Activated CD8-positive, alpha-beta T cell treated with anti-CD3 and anti-CD28 coated beads, Interleukin-2, amount 10 ng/mL, durations not matched to agents 7 days and 5 days (primary cell): Measurements from ENCODE around the gene RBM12. TPM values are rescaled to one million over a fixed set of nuclear protein-coding genes. Genes with fewer than 3 reads are reported as not detected.

Experiments used
- ATAC-seq: fragments of 150-1000 bp; cut with Tn5 transposase; one replicate; pipeline ENCODE4 v1.10.0; 2021; ENCODE audit warnings: moderate library complexity
- CTCF ChIA-PET: fragments of 350-600 bp; sonication (Branson Sonifier 250); formaldehyde crosslinking; loops from one replicate; lab custom pipeline; 2021; ENCODE audit warnings: antibody characterized with exemption; lab: Charles Lee
- POLR2A ChIA-PET: fragments of 350-600 bp; sonication (Branson Sonifier 250); formaldehyde crosslinking; loops from one replicate; lab custom pipeline; 2021; ENCODE audit warnings: antibody characterized with exemption; lab: Charles Lee
- DNase-seq: peaks from one replicate; pipeline ENCODE4 v3.0.0-alpha.2; 2020
- H3K27ac Mint-ChIP-seq: one replicate; pipeline ENCODE4 v1.8.0; 2021; ENCODE audit warnings: mild to moderate bottlenecking, mixed read lengths
- H3K27me3 Mint-ChIP-seq: one replicate; pipeline ENCODE4 v1.8.0; 2021; ENCODE audit warnings: low read depth, mixed read lengths
- H3K36me3 Mint-ChIP-seq: one replicate; pipeline ENCODE4 v1.8.0; 2021; ENCODE audit warnings: low read depth, mixed read lengths
- H3K4me1 Mint-ChIP-seq: one replicate; pipeline ENCODE4 v1.8.0; 2021; ENCODE audit warnings: low read depth, mixed read lengths
- H3K4me3 Mint-ChIP-seq: one replicate; pipeline ENCODE4 v1.8.0; 2021; ENCODE audit warnings: mild to moderate bottlenecking, mixed read lengths
- H3K9me3 Mint-ChIP-seq: one replicate; pipeline ENCODE4 v1.8.0; 2022; ENCODE audit warnings: mixed read lengths; ENCODE audit not compliant: insufficient read depth
- total RNA-seq, 2 experiments: library from RNA; stranded (reverse); gene quantifications; one replicate each; pipeline ENCODE4 v1.2.3, GENCODE V29; 2021

RBM12 gene
- total RNA-seq, 2 experiments from 2014 or later, result 112 to 119 TPM

GRCh38 chr20:35652641-35653429 is 11.9 kb downstream of the RBM12 start:
- no peaks in the 10 kb centered on the region for H3K27me3 Mint-ChIP-seq
- no peak overlapping the region for H3K27ac Mint-ChIP-seq
- ChIA-PET POLR2A (no interaction called here), CTCF (interaction anchor here (1.2 kb wide), 1 partner anchor 52 kb away, joined by 3 read pairs; no protein-coding TSS in a partner anchor)
- DNase-seq (no peak), ATAC-seq (no peak)
- H3K4me1 Mint-ChIP-seq, result peaks cover 23% of the 10 kb centered on the region
- peaks cover 52% of the 10 kb centered on the region for H3K36me3 Mint-ChIP-seq
- H3K4me3 Mint-ChIP-seq, result no peak overlapping the region
- no peaks in the 10 kb centered on the region for H3K9me3 Mint-ChIP-seq

GRCh38 chr20:35651958-35652357 is 12.7 kb downstream of the RBM12 start:
- no peak overlapping the region for H3K4me3 Mint-ChIP-seq
- ATAC-seq, result no peak
- ChIA-PET CTCF (no interaction called here), POLR2A (interaction anchor here (0.6 kb wide), 1 partner anchor 12 kb away, joined by 5 read pairs; no protein-coding TSS in a partner anchor)
- no peak overlapping the region for H3K27ac Mint-ChIP-seq
- H3K27me3 Mint-ChIP-seq, result no peaks in the 10 kb centered on the region
- DNase-seq, result no peak
- H3K36me3 Mint-ChIP-seq, result peaks cover 50% of the 10 kb centered on the region
- H3K9me3 Mint-ChIP-seq, result no peaks in the 10 kb centered on the region
- peaks cover 20% of the 10 kb centered on the region for H3K4me1 Mint-ChIP-seq

- ATAC-seq, result no peak
- no peaks in the 10 kb centered on the region for H3K9me3 Mint-ChIP-seq
- H3K27ac Mint-ChIP-seq, result no peak overlapping the region
- H3K4me3 Mint-ChIP-seq, result no peak overlapping the region
- ChIA-PET CTCF (no interaction called here), POLR2A (no interaction called here)
- peaks cover 25% of the 10 kb centered on the region for H3K4me1 Mint-ChIP-seq
- peaks cover 47% of the 10 kb centered on the region for H3K36me3 Mint-ChIP-seq
- H3K27me3 Mint-ChIP-seq, result no peaks in the 10 kb centered on the region
- no peak for DNase-seq
Observed at GRCh38 chr20:35650632-35651031, 14.1 kb downstream of the RBM12 start.

- ChIA-PET CTCF (interaction anchor here (1.5 kb wide), 1 partner anchor 12 kb away, joined by 4 read pairs; no protein-coding TSS in a partner anchor), POLR2A (no interaction called here)
- ATAC-seq (no peak), DNase-seq (no peak)
- Mint-ChIP-seq H3K36me3 (peaks cover 60% of the 10 kb centered on the region), H3K4me1 (peaks cover 38% of the 10 kb centered on the region), H3K4me3 (no peak overlapping the region), H3K27ac (no peak overlapping the region), H3K9me3 (no peaks in the 10 kb centered on the region), H3K27me3 (no peaks in the 10 kb centered on the region)
Observed at GRCh38 chr20:35648836-35649235, 15.9 kb downstream of the RBM12 start.

DNA sequence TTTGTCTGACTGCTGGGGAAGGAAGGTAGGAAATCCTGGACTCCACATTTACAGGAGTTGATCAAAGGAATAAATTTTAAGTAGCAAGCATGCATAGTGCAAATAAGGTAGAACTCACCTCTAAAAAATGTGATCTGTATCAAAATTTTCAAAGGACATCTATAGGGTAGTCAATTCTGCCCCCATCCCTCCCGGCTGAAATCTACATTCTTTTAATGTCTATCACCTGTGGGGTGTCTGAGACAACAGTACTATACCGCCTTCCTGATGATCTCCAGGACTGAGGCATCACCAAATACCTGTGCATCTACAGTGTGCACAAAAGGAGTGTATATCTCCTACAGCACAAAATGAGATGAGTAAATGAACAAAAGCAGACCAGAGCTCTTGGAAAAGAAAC is 19.9 kb downstream of the RBM12 start:
- DNase-seq (no peak), ATAC-seq (no peak)
- Mint-ChIP-seq H3K4me1 (peaks cover 59% of the 10 kb centered on the region), H3K36me3 (peaks cover 46% of the 10 kb centered on the region), H3K9me3 (no peaks in the 10 kb centered on the region), H3K27ac (peak overlapping the region; percentile 27), H3K27me3 (no peaks in the 10 kb centered on the region), H3K4me3 (no peak overlapping the region)
- ChIA-PET CTCF (interaction anchor here (1.0 kb wide), 1 partner anchor 15 kb away, joined by 3 read pairs; no protein-coding TSS in a partner anchor), POLR2A (interaction anchor here (0.6 to 0.9 kb wide), 3 partner anchors 15 to 564 kb away, joined by 3 read pairs; partner anchors contain the start of gene SCAND1)

DNA sequence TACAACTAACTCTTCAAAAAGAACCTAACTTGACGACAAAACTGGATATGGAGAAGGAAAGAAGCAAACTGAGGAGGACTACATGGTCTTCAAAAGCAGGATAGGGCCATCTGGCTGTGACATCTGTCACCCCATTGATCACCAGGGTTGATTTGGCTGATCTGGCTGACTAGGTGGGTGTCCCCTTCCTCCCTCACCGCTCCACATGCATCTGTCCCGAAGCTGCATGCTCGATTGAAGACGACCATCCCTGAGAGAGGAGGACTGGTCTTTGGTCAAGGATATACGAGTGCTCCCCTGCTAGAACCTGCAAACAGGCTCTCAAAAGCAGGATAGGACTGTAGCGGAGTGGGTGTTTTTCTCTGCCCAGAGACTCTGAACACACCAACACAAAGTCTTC is 21.7 kb downstream of the RBM12 start:
- ChIA-PET CTCF (interaction anchor here (1.8 kb wide), 1 partner anchor 21 kb away, joined by 4 read pairs; the partner anchor contains the start of genes CPNE1 and RBM12), POLR2A (interaction anchor here (0.6 kb wide), 1 partner anchor 723 kb away, joined by 3 read pairs; no protein-coding TSS in a partner anchor)
- ATAC-seq, result no peak
- Mint-ChIP-seq H3K9me3 (no peaks in the 10 kb centered on the region), H3K27ac (peak overlapping the region; percentile 26), H3K4me1 (peaks cover 57% of the 10 kb centered on the region), H3K4me3 (no peak overlapping the region), H3K36me3 (peaks cover 30% of the 10 kb centered on the region), H3K27me3 (no peaks in the 10 kb centered on the region)
- DNase-seq, result no peak

DNA sequence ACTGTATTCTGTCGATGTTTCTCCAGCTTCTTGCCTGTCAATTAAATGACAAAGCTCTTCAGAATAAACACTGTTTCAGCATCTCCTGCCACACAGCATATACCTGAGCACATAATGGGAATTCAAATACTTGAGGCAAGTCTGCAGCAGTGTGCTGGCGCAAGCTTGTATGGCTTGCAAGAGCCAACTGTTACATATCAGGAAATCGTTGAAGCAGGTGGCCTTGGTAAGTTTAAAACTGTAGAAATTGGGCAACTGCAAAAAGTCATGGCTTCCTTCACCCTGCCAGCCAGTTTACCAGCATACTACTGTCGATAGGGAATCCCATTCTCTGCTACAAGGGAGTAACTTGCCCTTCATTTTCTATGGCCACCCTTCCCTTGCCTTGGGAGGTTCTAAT is 23.0 kb downstream of the RBM12 start:
- CTCF ChIA-PET, result interaction anchor here (1.1 to 1.2 kb wide), 2 partner anchors 23 to 138 kb away, joined by 3 read pairs; no protein-coding TSS in a partner anchor
- peaks cover 23% of the 10 kb centered on the region for H3K36me3 Mint-ChIP-seq
- H3K4me1 Mint-ChIP-seq, result peaks cover 54% of the 10 kb centered on the region
- no peak overlapping the region for H3K4me3 Mint-ChIP-seq
- H3K9me3 Mint-ChIP-seq, result no peaks in the 10 kb centered on the region
- no peak for ATAC-seq
- DNase-seq, result no peak
- no peak overlapping the region for H3K27ac Mint-ChIP-seq
- no peaks in the 10 kb centered on the region for H3K27me3 Mint-ChIP-seq
- POLR2A ChIA-PET, result interaction anchor here (0.7 to 1.1 kb wide), 2 partner anchors 23 to 367 kb away, joined by 3 to 4 read pairs; partner anchors contain the start of genes CPNE1 and RBM12

- Mint-ChIP-seq H3K4me3 (no peak overlapping the region), H3K9me3 (no peaks in the 10 kb centered on the region), H3K4me1 (peaks cover 46% of the 10 kb centered on the region), H3K27me3 (no peaks in the 10 kb centered on the region), H3K36me3 (peaks cover 22% of the 10 kb centered on the region), H3K27ac (peak overlapping the region; percentile 12)
- ChIA-PET CTCF (interaction anchor here (1.2 kb wide), 1 partner anchor 22 kb away, joined by 3 read pairs; no protein-coding TSS in a partner anchor), POLR2A (no interaction called here)
- ATAC-seq, result no peak
- DNase-seq, result no peak
Observed at GRCh38 chr20:35640724-35641123, 24.0 kb downstream of the RBM12 start.

GRCh38 chr20:35638751-35639150 is 25.9 kb downstream of the RBM12 start:
- Mint-ChIP-seq H3K4me3 (no peak overlapping the region), H3K27me3 (no peaks in the 10 kb centered on the region), H3K36me3 (peaks cover 9% of the 10 kb centered on the region), H3K9me3 (no peaks in the 10 kb centered on the region), H3K27ac (no peak overlapping the region), H3K4me1 (peaks cover 30% of the 10 kb centered on the region)
- DNase-seq, result no peak
- POLR2A ChIA-PET, result interaction anchor here (0.7 kb wide), 1 partner anchor 125 kb away, joined by 3 read pairs; no protein-coding TSS in a partner anchor
- no peak for ATAC-seq
- CTCF ChIA-PET, result interaction anchor here (1.3 kb wide), 1 partner anchor 20 kb away, joined by 3 read pairs; no protein-coding TSS in a partner anchor

GRCh38 chr20:35637276-35637675 is 27.4 kb downstream of the RBM12 start:
- H3K9me3 Mint-ChIP-seq, result no peaks in the 10 kb centered on the region
- no peak for ATAC-seq
- no peak for DNase-seq
- no peak overlapping the region for H3K27ac Mint-ChIP-seq
- ChIA-PET CTCF (interaction anchor here (1.4 kb wide), 1 partner anchor 18 kb away, joined by 8 read pairs; no protein-coding TSS in a partner anchor), POLR2A (no interaction called here)
- H3K4me3 Mint-ChIP-seq, result no peak overlapping the region
- H3K36me3 Mint-ChIP-seq, result peaks cover 8% of the 10 kb centered on the region
- H3K27me3 Mint-ChIP-seq, result no peaks in the 10 kb centered on the region
- peaks cover 20% of the 10 kb centered on the region for H3K4me1 Mint-ChIP-seq

DNA sequence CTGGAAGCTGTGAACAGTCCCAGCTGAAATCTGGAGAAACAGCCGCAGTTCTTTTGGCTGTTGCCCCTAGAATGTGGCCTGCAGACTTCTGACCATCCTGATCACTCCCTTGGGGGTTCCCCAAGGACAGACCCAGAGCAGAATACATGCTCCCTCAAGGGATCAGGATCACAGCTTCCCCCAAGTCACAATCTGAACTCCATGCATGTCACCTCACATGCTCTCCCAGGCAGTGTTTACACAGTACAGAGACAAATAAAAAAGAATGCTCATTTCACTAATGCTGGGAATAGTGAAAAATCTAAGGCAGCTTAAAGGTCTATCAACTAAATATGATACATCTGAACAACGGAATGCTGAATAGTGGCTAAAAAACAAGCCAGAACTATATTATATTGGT is 28.6 kb downstream of the RBM12 start:
- DNase-seq (no peak), ATAC-seq (no peak)
- POLR2A ChIA-PET, result no interaction called here
- Mint-ChIP-seq H3K36me3 (peaks cover 9% of the 10 kb centered on the region), H3K27ac (no peak overlapping the region), H3K4me1 (peaks cover 14% of the 10 kb centered on the region), H3K27me3 (no peaks in the 10 kb centered on the region), H3K4me3 (no peak overlapping the region), H3K9me3 (no peaks in the 10 kb centered on the region)
- CTCF ChIA-PET, result interaction anchor here (1.4 kb wide), 1 partner anchor 35 kb away, joined by 4 read pairs; no protein-coding TSS in a partner anchor
